ENCODE results near the gene MRPS2. TPM values are rescaled to one million over a fixed set of nuclear protein-coding genes. Genes with fewer than 3 reads are reported as not detected.

MRPS2 gene
- total RNA-seq, 2 experiments from 2014 or later: 29.3 to 30.1 TPM

GRCh38 chr9:135487281-135488012 lies 13.0 kb upstream of the MRPS2 start:
- no peaks in the 10 kb centered on the region for H3K4me1 Mint-ChIP-seq
- H3K9me3 Mint-ChIP-seq: no peaks in the 10 kb centered on the region
- H3K36me3 Mint-ChIP-seq: no peaks in the 10 kb centered on the region
- peaks cover 8% of the 10 kb centered on the region for H3K27me3 Mint-ChIP-seq
- DNase-seq (no peak), ATAC-seq (ENCODE audit: low read depth) (no peak)
- no peak overlapping the region for H3K27ac Mint-ChIP-seq
- no peak overlapping the region for H3K4me3 Mint-ChIP-seq
- POLR2A ChIA-PET: no interaction called here

DNA sequence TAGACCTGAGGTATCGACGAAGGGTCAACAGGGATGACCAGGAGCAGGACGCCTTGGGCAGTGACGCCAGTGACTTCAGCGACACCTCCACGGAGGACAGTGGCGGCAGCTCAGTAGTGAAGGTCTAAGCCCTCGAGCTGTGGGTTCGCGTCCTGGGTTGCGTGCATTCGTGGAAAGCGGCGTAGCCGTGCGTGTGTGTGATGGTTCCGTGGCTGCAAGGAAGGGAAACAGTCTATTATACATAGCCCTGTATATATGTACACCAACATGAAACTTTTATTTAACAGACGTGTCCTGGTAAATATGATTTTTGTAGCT lies 12.5 kb upstream of the MRPS2 start:
- Mint-ChIP-seq H3K4me3 (no peak overlapping the region), H3K36me3 (no peaks in the 10 kb centered on the region), H3K9me3 (no peaks in the 10 kb centered on the region), H3K27me3 (peaks cover 8% of the 10 kb centered on the region), H3K4me1 (no peaks in the 10 kb centered on the region), H3K27ac (no peak overlapping the region)
- no peak for ATAC-seq (ENCODE audit: low read depth)
- POLR2A ChIA-PET: no interaction called here
- DNase-seq: no peak

DNA sequence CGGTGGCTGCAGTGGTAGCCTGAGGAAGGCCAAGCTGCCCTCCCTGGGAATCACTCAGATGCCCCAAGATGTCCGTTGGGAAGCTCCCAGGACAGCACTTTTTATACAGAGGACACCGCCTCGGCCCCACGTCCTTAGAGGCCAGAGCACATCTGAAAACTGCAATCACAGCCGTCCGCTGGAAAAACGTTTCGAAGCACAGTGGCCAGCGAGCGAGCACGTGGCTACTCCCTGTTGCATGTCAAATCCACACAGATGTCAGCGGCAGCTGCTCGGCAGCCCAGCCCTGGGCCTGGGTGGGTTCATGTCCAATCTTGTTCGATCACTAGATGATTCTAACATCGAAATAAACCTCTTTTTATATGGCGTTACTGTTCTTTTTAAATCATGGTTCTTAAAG lies 12.0 kb upstream of the MRPS2 start:
- peaks cover 7% of the 10 kb centered on the region for H3K27me3 Mint-ChIP-seq
- no peaks in the 10 kb centered on the region for H3K36me3 Mint-ChIP-seq
- ATAC-seq (ENCODE audit: low read depth) (no peak), DNase-seq (no peak)
- no peak overlapping the region for H3K4me3 Mint-ChIP-seq
- POLR2A ChIA-PET: no interaction called here
- no peak overlapping the region for H3K27ac Mint-ChIP-seq
- no peaks in the 10 kb centered on the region for H3K9me3 Mint-ChIP-seq
- no peaks in the 10 kb centered on the region for H3K4me1 Mint-ChIP-seq

DNA sequence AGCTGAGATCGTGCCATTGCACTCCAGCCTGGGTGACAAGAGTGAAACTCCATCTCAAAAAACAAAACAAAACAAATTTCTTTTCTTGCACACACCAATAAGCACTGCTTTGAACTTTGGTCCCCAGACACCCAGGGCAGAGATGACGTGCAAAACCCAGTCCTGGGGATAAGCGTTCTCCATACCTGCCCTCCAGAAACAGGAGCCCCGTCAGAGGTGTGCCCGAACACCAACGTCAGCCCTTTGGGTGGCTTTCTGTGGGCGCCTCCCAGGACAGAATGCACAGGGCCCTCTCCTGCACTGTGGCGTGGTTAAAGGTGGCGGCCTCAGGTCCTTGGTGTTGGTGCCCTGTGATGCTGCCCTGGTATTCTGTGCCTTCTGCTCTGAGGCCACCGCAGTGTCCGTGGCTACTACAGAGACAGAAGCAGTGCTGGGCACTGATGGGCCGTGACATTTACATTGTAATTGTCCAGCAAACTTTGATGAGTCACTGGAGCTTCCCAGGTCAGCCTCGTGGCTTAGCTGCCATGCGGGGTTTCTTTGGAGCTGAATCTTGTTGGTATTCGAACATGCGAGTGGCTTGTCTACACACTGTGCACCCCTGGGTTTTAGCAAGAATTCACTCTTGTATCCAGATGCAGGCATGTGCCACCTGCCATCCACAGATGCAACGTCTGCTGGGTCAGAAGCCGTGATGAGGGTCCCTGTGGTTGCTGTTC lies 11.1 kb upstream of the MRPS2 start:
- no peaks in the 10 kb centered on the region for H3K4me1 Mint-ChIP-seq
- no peaks in the 10 kb centered on the region for H3K9me3 Mint-ChIP-seq
- DNase-seq: no peak
- H3K4me3 Mint-ChIP-seq: no peak overlapping the region
- no peak overlapping the region for H3K27ac Mint-ChIP-seq
- peaks cover 7% of the 10 kb centered on the region for H3K27me3 Mint-ChIP-seq
- H3K36me3 Mint-ChIP-seq: no peaks in the 10 kb centered on the region
- POLR2A ChIA-PET: no interaction called here
- ATAC-seq (ENCODE audit: low read depth): no peak

GRCh38 chr9:135490166-135490870 lies 10.2 kb upstream of the MRPS2 start:
- DNase-seq (no peak), ATAC-seq (ENCODE audit: low read depth) (no peak)
- POLR2A ChIA-PET: no interaction called here
- H3K4me1 Mint-ChIP-seq: no peaks in the 10 kb centered on the region
- H3K27me3 Mint-ChIP-seq: peaks cover 7% of the 10 kb centered on the region
- no peak overlapping the region for H3K27ac Mint-ChIP-seq
- H3K4me3 Mint-ChIP-seq: no peak overlapping the region
- no peaks in the 10 kb centered on the region for H3K9me3 Mint-ChIP-seq
- no peaks in the 10 kb centered on the region for H3K36me3 Mint-ChIP-seq

GRCh38 chr9:135490980-135491464 lies 9.5 kb upstream of the MRPS2 start:
- H3K27me3 Mint-ChIP-seq: peaks cover 7% of the 10 kb centered on the region
- no peak overlapping the region for H3K4me3 Mint-ChIP-seq
- H3K9me3 Mint-ChIP-seq: no peaks in the 10 kb centered on the region
- H3K4me1 Mint-ChIP-seq: no peaks in the 10 kb centered on the region
- no peaks in the 10 kb centered on the region for H3K36me3 Mint-ChIP-seq
- DNase-seq (no peak), ATAC-seq (ENCODE audit: low read depth) (no peak)
- H3K27ac Mint-ChIP-seq: no peak overlapping the region
- POLR2A ChIA-PET: no interaction called here

DNA sequence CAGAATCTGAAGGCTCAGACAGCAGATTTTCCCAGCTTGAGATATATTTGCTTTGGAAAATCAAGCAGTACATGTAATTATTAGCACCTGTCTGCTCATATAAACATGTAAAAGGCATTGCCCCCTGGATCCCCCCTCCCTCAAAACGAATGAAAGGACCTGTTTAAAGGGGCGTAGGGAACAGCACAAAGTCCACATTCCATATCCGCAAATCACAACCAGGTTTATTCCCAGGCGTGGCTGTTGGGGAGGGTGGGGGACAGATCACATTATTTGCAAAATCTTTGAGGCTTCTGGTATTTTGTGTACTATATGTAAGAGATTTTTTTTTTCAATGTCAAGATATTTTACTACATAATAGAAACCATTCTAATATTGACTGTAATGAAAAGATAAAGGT lies 8.7 kb upstream of the MRPS2 start:
- Mint-ChIP-seq H3K27me3 (peaks cover 7% of the 10 kb centered on the region), H3K4me1 (no peaks in the 10 kb centered on the region), H3K9me3 (no peaks in the 10 kb centered on the region), H3K4me3 (no peak overlapping the region), H3K36me3 (no peaks in the 10 kb centered on the region), H3K27ac (no peak overlapping the region)
- ATAC-seq (ENCODE audit: low read depth): no peak
- POLR2A ChIA-PET: no interaction called here
- DNase-seq: no peak

DNA sequence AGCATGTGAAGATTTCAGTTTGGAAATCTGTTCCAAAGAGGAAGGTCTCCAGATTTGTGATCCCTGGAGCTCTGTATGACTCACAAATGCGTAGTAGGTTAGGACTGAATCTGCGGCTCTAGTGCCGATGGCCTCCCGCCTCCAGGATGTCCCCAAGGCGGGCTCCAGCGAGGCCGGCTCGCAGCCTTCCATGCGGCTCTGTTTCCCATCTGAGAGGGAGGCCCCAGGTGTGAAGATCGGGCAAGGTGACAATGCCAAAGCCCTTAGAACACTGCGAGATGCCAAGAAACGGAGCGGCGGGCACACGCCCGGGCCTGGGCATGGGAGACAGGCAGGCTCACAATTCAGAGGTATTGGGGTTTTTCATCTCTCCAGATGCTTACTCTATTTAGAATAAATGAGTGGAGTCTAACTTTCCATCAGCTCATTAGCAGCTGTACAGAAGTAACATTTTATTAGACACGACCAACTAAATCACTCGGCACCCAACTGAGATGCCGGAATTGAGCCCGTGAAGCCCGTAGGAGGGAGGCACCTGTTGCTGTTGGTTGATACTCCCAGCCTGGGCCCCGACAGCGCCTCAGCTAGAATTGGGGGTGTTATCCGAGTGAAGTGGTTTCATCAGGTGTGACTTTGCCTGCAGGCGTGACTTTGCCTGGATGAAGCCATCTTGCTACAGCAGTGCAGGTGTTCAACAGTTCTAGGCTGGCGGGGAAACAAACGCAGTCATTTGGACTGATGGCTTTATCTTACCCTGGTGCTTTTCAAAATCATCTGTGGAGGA lies 7.4 kb upstream of the MRPS2 start:
- no peaks in the 10 kb centered on the region for H3K9me3 Mint-ChIP-seq
- no peak overlapping the region for H3K27ac Mint-ChIP-seq
- no peaks in the 10 kb centered on the region for H3K4me1 Mint-ChIP-seq
- ATAC-seq (ENCODE audit: low read depth) (no peak), DNase-seq (no peak)
- no peaks in the 10 kb centered on the region for H3K36me3 Mint-ChIP-seq
- no peak overlapping the region for H3K4me3 Mint-ChIP-seq
- POLR2A ChIA-PET: no interaction called here
- peaks cover 7% of the 10 kb centered on the region for H3K27me3 Mint-ChIP-seq

- DNase-seq (no peak), ATAC-seq (ENCODE audit: low read depth) (no peak)
- H3K27ac Mint-ChIP-seq: no peak overlapping the region
- H3K4me3 Mint-ChIP-seq: no peak overlapping the region
- no peaks in the 10 kb centered on the region for H3K9me3 Mint-ChIP-seq
- H3K4me1 Mint-ChIP-seq: no peaks in the 10 kb centered on the region
- H3K36me3 Mint-ChIP-seq: no peaks in the 10 kb centered on the region
- H3K27me3 Mint-ChIP-seq: peaks cover 7% of the 10 kb centered on the region
- POLR2A ChIA-PET: no interaction called here
Observed at GRCh38 chr9:135494791-135495559, 5.5 kb upstream of the MRPS2 start.

- H3K4me1 Mint-ChIP-seq: peaks cover 4% of the 10 kb centered on the region
- no peaks in the 10 kb centered on the region for H3K9me3 Mint-ChIP-seq
- H3K27ac Mint-ChIP-seq: no peak overlapping the region
- DNase-seq (peak; percentile 7), ATAC-seq (ENCODE audit: low read depth) (no peak)
- no peak overlapping the region for H3K4me3 Mint-ChIP-seq
- POLR2A ChIA-PET: no interaction called here
- no peaks in the 10 kb centered on the region for H3K36me3 Mint-ChIP-seq
- no peaks in the 10 kb centered on the region for H3K27me3 Mint-ChIP-seq
Observed at GRCh38 chr9:135498381-135499126, 1.9 kb upstream of the MRPS2 start.

GRCh38 chr9:135499326-135500070 lies 984 bp upstream of the MRPS2 start:
- ATAC-seq (ENCODE audit: low read depth): peak; percentile 25
- Mint-ChIP-seq H3K4me3 (peak overlapping the region; percentile 71), H3K4me1 (peaks cover 4% of the 10 kb centered on the region), H3K27me3 (no peaks in the 10 kb centered on the region), H3K9me3 (no peaks in the 10 kb centered on the region), H3K27ac (no peak overlapping the region), H3K36me3 (no peaks in the 10 kb centered on the region)
- POLR2A ChIA-PET: no interaction called here
- peak; percentile 86 for DNase-seq

DNA sequence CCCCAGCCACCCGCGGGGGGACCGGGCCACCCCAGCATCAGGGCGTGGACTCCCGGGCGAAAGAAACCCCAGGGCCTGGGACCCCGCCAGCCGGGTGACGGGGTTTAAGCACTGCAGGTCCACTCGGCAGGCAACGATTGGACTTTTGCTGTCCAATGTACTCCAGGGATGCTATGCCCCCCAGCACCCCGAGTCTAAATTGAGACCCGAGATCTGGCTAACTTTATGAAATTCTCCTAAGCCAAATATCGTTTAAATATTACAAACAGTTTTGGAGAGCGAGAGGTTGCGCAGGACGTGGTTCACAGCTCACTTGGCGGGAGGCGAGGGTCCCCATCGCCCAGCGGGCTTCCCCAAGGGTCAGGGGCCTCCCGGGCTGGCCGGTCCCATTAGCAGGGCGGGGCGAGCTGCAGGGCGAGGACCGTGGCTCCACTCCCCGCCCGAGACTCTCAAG lies 384 bp upstream of the MRPS2 start:
- Mint-ChIP-seq H3K27ac (peak overlapping the region; percentile 90), H3K9me3 (no peaks in the 10 kb centered on the region), H3K27me3 (no peaks in the 10 kb centered on the region), H3K4me1 (peaks cover 4% of the 10 kb centered on the region), H3K4me3 (peak overlapping the region; percentile 95), H3K36me3 (peaks cover under 1% of the 10 kb centered on the region)
- POLR2A ChIA-PET: no interaction called here
- DNase-seq (no peak), ATAC-seq (ENCODE audit: low read depth) (peak; percentile 4)
